Calu3 (cell line): ENCODE measurements around the gene FARP1. TPM values are rescaled to one million over a fixed set of nuclear protein-coding genes. Genes with fewer than 3 reads are reported as not detected.

Source experiments
- BruUV-seq: library from RNA; stranded (reverse); fragments of 400-500 nt; replicated peaks from 2 replicates; lab custom pipeline; 2021; lab: Mats Ljungman, UMichigan
- CTCF ChIA-PET: fragments of 300-600 bp; sonication (Branson Sonifier 250); formaldehyde crosslinking; loops from one replicate; lab custom pipeline; 2022; ENCODE audit warnings: antibody characterized with exemption; lab: Charles Lee
- DNase-seq: peaks from one replicate; pipeline ENCODE4 v3.0.0; 2022
- H3K27ac Mint-ChIP-seq: one replicate; pipeline ENCODE4 v1.8.0; 2022; ENCODE audit warnings: mixed read lengths; ENCODE audit not compliant: unreplicated experiment
- H3K27me3 Mint-ChIP-seq: one replicate; pipeline ENCODE4 v1.8.0; 2022; ENCODE audit warnings: mixed read lengths; ENCODE audit not compliant: unreplicated experiment
- H3K36me3 Mint-ChIP-seq: one replicate; pipeline ENCODE4 v1.8.0; 2022; ENCODE audit warnings: mild to moderate bottlenecking, moderate library complexity, mixed read lengths; ENCODE audit not compliant: insufficient read depth, unreplicated experiment
- H3K4me1 Mint-ChIP-seq: one replicate; pipeline ENCODE4 v1.8.0; 2022; ENCODE audit warnings: mild to moderate bottlenecking, low read depth, mixed read lengths; ENCODE audit not compliant: unreplicated experiment
- H3K4me3 Mint-ChIP-seq: one replicate; pipeline ENCODE4 v1.8.0; 2022; ENCODE audit warnings: mild to moderate bottlenecking, low read depth, moderate library complexity, mixed read lengths; ENCODE audit not compliant: unreplicated experiment
- H3K9me3 Mint-ChIP-seq: one replicate; pipeline ENCODE4 v1.8.0; 2022; ENCODE audit warnings: low read depth, mixed read lengths; ENCODE audit not compliant: unreplicated experiment
- intact Hi-C: fragments of 100-400 bp; cut with micrococcal nuclease; formaldehyde crosslinking; loops from one replicate; pipeline ENCODE4 v1.10.0; 2022; ENCODE audit not compliant: unreplicated experiment
- total RNA-seq: library from RNA; stranded (reverse); gene quantifications from 2 replicates; pipeline ENCODE4 v1.2.3, GENCODE V29; 2022
- TF ChIP-seq, protein P1 (sequence below): fragments of 200-600 bp; IDR thresholded peaks from one replicate; pipeline ENCODE4 v1.8.0; 2022; ENCODE audit warnings: antibody characterized with exemption; ENCODE audit not compliant: unreplicated experiment

FARP1 gene
- total RNA-seq, 1 experiment from 2014 or later = 47.0 TPM

DNA sequence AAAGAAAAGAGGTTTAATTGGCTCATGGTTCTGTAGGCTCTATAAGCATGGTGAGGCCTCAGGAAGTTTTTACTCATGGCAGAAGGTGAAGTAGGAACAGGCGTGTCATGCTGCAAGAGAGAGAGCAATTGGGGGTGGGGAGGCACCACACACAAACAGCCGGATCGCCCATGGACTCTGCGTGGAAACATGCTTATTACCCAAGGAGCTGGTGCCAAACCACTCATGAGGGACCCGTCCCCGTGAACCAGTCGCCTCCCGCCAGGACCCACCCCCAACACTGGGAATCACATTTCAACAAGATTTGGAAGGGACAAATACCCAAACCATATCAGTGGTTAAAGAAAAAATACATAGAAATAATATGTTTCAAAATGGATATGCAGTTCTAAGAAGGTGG is 208.7 kb downstream of the FARP1 start:
- H3K9me3 Mint-ChIP-seq = no peaks in the 10 kb centered on the region
- TF ChIP-seq, protein P1, sequence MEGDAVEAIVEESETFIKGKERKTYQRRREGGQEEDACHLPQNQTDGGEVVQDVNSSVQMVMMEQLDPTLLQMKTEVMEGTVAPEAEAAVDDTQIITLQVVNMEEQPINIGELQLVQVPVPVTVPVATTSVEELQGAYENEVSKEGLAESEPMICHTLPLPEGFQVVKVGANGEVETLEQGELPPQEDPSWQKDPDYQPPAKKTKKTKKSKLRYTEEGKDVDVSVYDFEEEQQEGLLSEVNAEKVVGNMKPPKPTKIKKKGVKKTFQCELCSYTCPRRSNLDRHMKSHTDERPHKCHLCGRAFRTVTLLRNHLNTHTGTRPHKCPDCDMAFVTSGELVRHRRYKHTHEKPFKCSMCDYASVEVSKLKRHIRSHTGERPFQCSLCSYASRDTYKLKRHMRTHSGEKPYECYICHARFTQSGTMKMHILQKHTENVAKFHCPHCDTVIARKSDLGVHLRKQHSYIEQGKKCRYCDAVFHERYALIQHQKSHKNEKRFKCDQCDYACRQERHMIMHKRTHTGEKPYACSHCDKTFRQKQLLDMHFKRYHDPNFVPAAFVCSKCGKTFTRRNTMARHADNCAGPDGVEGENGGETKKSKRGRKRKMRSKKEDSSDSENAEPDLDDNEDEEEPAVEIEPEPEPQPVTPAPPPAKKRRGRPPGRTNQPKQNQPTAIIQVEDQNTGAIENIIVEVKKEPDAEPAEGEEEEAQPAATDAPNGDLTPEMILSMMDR = no peak
- no peak overlapping the region for H3K4me3 Mint-ChIP-seq
- no peaks in the 10 kb centered on the region for H3K4me1 Mint-ChIP-seq
- H3K27me3 Mint-ChIP-seq = no peaks in the 10 kb centered on the region
- no peak for DNase-seq
- no TSS peak for BruUV-seq
- CTCF ChIA-PET = no interaction called here
- no peaks in the 10 kb centered on the region for H3K36me3 Mint-ChIP-seq
- intact Hi-C loops = no loop called here
- H3K27ac Mint-ChIP-seq = no peak overlapping the region

DNA sequence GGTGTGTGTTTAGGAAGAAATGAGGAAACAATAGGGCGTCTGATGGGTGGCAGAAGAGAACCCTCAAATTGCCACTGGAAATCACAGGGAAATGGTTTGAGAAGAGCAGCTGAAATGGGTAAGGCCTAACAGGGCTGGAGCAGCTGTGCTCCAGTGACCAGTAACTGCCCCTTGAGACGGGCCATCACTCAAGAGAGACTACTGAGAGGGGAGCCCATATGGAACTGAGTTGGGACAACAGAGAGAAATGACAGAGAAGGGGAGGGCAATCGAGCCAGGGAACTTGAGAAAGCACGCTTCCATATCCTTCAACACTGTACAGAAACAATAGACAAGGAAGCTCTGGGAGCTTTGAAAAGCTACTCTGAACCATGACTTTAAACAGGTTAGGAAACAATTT is 209.3 kb downstream of the FARP1 start:
- H3K4me1 Mint-ChIP-seq = no peaks in the 10 kb centered on the region
- intact Hi-C loops = no loop called here
- no peaks in the 10 kb centered on the region for H3K9me3 Mint-ChIP-seq
- BruUV-seq = no TSS peak
- TF ChIP-seq, protein P1 = no peak
- CTCF ChIA-PET = no interaction called here
- H3K36me3 Mint-ChIP-seq = no peaks in the 10 kb centered on the region
- no peak for DNase-seq
- no peak overlapping the region for H3K27ac Mint-ChIP-seq
- H3K4me3 Mint-ChIP-seq = no peak overlapping the region
- no peaks in the 10 kb centered on the region for H3K27me3 Mint-ChIP-seq

DNA sequence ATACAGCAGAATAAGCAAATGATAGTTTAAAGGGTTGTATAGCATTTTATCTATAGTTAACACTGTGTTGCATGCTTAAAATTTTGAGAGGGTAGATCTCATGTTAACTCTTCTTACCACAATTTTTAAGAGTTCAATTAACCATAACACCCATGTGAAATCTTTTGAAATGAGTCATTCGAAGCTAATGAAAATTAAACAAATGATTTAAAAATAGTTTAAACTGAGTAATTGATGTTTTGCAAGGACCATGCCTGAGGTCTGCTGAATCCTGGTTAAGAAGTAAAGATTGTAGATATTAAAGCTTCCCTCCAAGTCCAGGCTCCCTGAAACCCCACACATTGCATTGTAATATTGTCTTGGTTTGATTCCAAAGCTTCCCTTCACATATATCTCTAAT is 210.9 kb downstream of the FARP1 start:
- no peaks in the 10 kb centered on the region for H3K27me3 Mint-ChIP-seq
- CTCF ChIA-PET = no interaction called here
- no peak for DNase-seq
- H3K27ac Mint-ChIP-seq = no peak overlapping the region
- H3K9me3 Mint-ChIP-seq = no peaks in the 10 kb centered on the region
- no peaks in the 10 kb centered on the region for H3K36me3 Mint-ChIP-seq
- TF ChIP-seq, protein P1 = no peak
- intact Hi-C loops = no loop called here
- no TSS peak for BruUV-seq
- H3K4me1 Mint-ChIP-seq = no peaks in the 10 kb centered on the region
- H3K4me3 Mint-ChIP-seq = no peak overlapping the region

DNA sequence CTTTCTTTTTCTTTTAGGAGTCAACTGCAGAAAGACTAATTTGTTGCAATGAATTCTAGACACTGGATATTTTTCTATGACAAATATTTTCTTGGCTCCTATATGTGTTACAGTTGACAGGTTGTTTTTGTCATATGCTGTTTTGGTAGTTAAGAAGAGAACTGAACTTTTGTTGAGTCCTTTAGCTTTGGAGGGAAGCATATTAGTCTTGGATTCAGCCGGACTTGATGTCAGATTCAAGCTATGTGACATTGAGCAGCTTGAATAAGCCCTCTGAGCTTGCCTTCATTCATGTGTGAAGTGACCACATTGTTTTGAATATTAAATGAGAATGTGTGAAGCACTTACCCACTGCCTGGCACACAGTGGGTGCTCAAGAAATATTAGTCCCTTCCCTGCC is 216.0 kb downstream of the FARP1 start:
- BruUV-seq = no TSS peak
- H3K4me3 Mint-ChIP-seq = no peak overlapping the region
- no peaks in the 10 kb centered on the region for H3K9me3 Mint-ChIP-seq
- CTCF ChIA-PET = no interaction called here
- H3K27ac Mint-ChIP-seq = no peak overlapping the region
- intact Hi-C loops = no loop called here
- TF ChIP-seq, protein P1 = no peak
- no peaks in the 10 kb centered on the region for H3K36me3 Mint-ChIP-seq
- DNase-seq = no peak
- H3K4me1 Mint-ChIP-seq = no peaks in the 10 kb centered on the region
- H3K27me3 Mint-ChIP-seq = no peaks in the 10 kb centered on the region
